Measurements from ENCODE around the gene CLDND2.
"Not testable (repeated sequence)": the region's sequence is repeated elsewhere in the genome, so short reads cannot be mapped to it uniquely, and the experiment has no call there.

CLDND2 gene

DNA sequence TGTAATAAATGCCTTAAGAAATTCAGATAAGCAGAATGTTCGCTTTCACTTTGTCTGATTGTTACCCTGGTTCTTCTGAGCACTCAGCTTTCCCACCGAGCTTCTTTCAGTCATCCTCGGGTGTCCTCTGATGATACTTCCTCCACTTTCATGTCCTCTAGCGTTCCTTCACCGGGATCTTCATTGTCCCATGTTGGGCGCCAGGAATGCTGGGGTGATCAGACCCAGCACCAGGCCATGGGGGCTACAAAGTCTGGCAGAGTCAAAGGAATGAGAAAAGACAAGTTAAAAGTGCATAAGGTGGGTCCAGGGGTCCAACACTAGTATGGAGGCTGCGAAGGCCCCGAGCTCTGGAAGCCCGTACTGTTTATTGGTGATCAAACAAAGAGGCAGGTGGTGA lies 33.3 kb upstream of the CLDND2 start:
- Histone ChIP-seq H3K18ac (ENCODE audit: low read length) (no peak overlapping the region), H2AK5ac (ENCODE audit: low read depth, low read length) (no peak overlapping the region), H3K4me3 (ENCODE audit: low read length in 2 of 2) (no peak overlapping the region), H2BK5ac (ENCODE audit: low read length) (no peak overlapping the region), H3K4me1 (ENCODE audit: control insufficient read depth in 2 of 2, insufficient read depth in 1 of 2, low read depth in 1 of 2, low read length in 2 of 2) (no peaks in the 10 kb centered on the region), H3K9ac (ENCODE audit: low read depth, low read length, poor library complexity) (no peak overlapping the region), H3K79me1 (ENCODE audit: low read depth, low read length) (no peaks in the 10 kb centered on the region), H2BK15ac (ENCODE audit: low read length) (no peak overlapping the region), H3K4ac (ENCODE audit: low read length) (no peak overlapping the region), H3K27me3 (ENCODE audit: control insufficient read depth in 3 of 3, insufficient read depth in 3 of 3, low read depth in 1 of 3, low read length in 3 of 3) (no peaks in the 10 kb centered on the region), H2BK120ac (ENCODE audit: low read depth, low read length) (no peak overlapping the region), H3K14ac (ENCODE audit: low read length) (no peak overlapping the region), H3K23ac (ENCODE audit: low read depth, low read length, poor library complexity) (no peak overlapping the region), H3K36me3 (replicated peaks in 1 of 2; ENCODE audit: control insufficient read depth in 2 of 2, insufficient read depth in 2 of 2, low read length in 2 of 2) (peaks cover 5 to 25% of the 10 kb centered on the region in 2 donors), H4K91ac (ENCODE audit: low read depth, low read length, poor library complexity) (no peak overlapping the region), H3K4me2 (ENCODE audit: insufficient read depth, low read length, poor library complexity, severe bottlenecking) (no peak overlapping the region), H4K8ac (ENCODE audit: low read depth, low read length) (no peak overlapping the region), H2AFZ (ENCODE audit: low read length) (no peak overlapping the region), H3K27ac (replicated peaks; ENCODE audit: low read length) (no peak overlapping the region), H3K9me3 (replicated peaks in 1 of 2; ENCODE audit: control insufficient read depth in 2 of 2, insufficient read depth in 1 of 2, low read depth in 1 of 2, low read length in 2 of 2) (peaks cover 10 to 40% of the 10 kb centered on the region in 2 donors), H2BK12ac (ENCODE audit: low read length) (no peak overlapping the region)
- no CpG with 5 or more reads among the region's 9 CpGs for WGBS, 2 donors (ENCODE audit: extremely low coverage in 2 of 2, insufficient read length in 2 of 2, insufficient replicate concordance in 1 of 2)
- no peak for DNase-seq (ENCODE audit: low spot score)

DNA sequence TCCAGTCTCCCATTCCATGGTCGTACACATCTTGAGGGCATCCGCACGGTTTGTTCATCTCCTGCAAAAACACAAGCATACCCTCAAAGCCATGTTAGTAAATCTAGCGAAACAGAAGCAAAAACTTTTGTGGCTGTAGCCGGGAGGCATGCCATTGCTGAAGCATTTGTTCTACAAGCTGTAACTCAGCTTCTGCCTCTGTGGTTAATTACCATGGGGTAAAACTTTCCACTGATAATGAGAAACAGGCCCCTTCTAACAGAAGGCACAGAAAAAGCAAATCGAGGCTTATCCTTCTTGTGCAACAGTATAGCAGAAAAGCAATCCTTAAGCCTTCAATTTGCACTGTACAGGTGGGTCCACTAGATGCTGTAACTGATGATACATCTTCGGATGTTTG lies 31.1 kb upstream of the CLDND2 start:
- not testable (repeated sequence) for H4K8ac ChIP-seq (ENCODE audit: low read depth, low read length); H3K23ac ChIP-seq (ENCODE audit: low read depth, low read length, poor library complexity); H3K27ac ChIP-seq (replicated peaks; ENCODE audit: low read length); H3K4me2 ChIP-seq (ENCODE audit: insufficient read depth, low read length, poor library complexity, severe bottlenecking); H2BK120ac ChIP-seq (ENCODE audit: low read depth, low read length); H4K91ac ChIP-seq (ENCODE audit: low read depth, low read length, poor library complexity); DNase-seq (ENCODE audit: low spot score); H2BK12ac ChIP-seq (ENCODE audit: low read length); H3K27me3 ChIP-seq (ENCODE audit: control insufficient read depth in 3 of 3, insufficient read depth in 3 of 3, low read depth in 1 of 3, low read length in 3 of 3); H3K4ac ChIP-seq (ENCODE audit: low read length); H2AK5ac ChIP-seq (ENCODE audit: low read depth, low read length); H3K79me1 ChIP-seq (ENCODE audit: low read depth, low read length); H2BK5ac ChIP-seq (ENCODE audit: low read length); H2BK15ac ChIP-seq (ENCODE audit: low read length); H3K14ac ChIP-seq (ENCODE audit: low read length); H2AFZ ChIP-seq (ENCODE audit: low read length); H3K9ac ChIP-seq (ENCODE audit: low read depth, low read length, poor library complexity); H3K4me1 ChIP-seq (ENCODE audit: control insufficient read depth in 2 of 2, insufficient read depth in 1 of 2, low read depth in 1 of 2, low read length in 2 of 2); H3K18ac ChIP-seq (ENCODE audit: low read length); H3K4me3 ChIP-seq (ENCODE audit: low read length in 2 of 2)
- no CpG with 5 or more reads among the region's 7 CpGs for WGBS, 2 donors (ENCODE audit: extremely low coverage in 2 of 2, insufficient read length in 2 of 2, insufficient replicate concordance in 1 of 2)
- peaks cover 5 to 25% of the 10 kb centered on the region in 2 donors for H3K36me3 ChIP-seq (replicated peaks in 1 of 2; ENCODE audit: control insufficient read depth in 2 of 2, insufficient read depth in 2 of 2, low read length in 2 of 2)
- peaks cover 6 to 30% of the 10 kb centered on the region in 2 donors for H3K9me3 ChIP-seq (replicated peaks in 1 of 2; ENCODE audit: control insufficient read depth in 2 of 2, insufficient read depth in 1 of 2, low read depth in 1 of 2, low read length in 2 of 2)

DNA sequence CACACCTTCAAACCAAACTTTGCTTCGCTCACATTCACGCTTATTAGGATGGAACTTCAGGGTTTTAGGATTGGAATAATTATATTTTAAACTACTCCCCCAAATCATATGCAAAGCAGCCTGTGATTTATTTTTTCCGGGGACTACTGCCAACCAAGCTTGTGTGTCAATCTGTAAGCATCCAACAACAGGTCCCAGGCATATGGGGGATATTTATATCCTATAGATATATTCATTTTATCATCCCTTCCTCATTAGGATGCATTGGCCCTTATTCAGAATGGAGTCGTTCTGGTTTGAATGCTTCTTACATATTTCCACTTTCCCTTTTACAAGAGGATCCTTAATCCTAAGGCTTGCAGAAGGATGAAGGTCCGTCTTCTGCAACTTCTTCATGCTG lies 30.4 kb upstream of the CLDND2 start:
- Histone ChIP-seq H2BK5ac (ENCODE audit: low read length) (no peak overlapping the region), H2BK12ac (ENCODE audit: low read length) (no peak overlapping the region), H3K14ac (ENCODE audit: low read length) (no peak overlapping the region), H2BK120ac (ENCODE audit: low read depth, low read length) (no peak overlapping the region), H3K9ac (ENCODE audit: low read depth, low read length, poor library complexity) (no peak overlapping the region), H3K27ac (replicated peaks; ENCODE audit: low read length) (no peak overlapping the region), H2AFZ (ENCODE audit: low read length) (no peak overlapping the region), H3K9me3 (replicated peaks in 1 of 2; ENCODE audit: control insufficient read depth in 2 of 2, insufficient read depth in 1 of 2, low read depth in 1 of 2, low read length in 2 of 2) (peaks cover 6 to 26% of the 10 kb centered on the region in 2 donors), H3K4ac (ENCODE audit: low read length) (no peak overlapping the region), H4K8ac (ENCODE audit: low read depth, low read length) (no peak overlapping the region), H2AK5ac (ENCODE audit: low read depth, low read length) (no peak overlapping the region), H3K4me1 (ENCODE audit: control insufficient read depth in 2 of 2, insufficient read depth in 1 of 2, low read depth in 1 of 2, low read length in 2 of 2) (peaks cover 0 to 6% of the 10 kb centered on the region in 2 donors), H3K4me3 (ENCODE audit: low read length in 2 of 2) (no peak overlapping the region), H3K4me2 (ENCODE audit: insufficient read depth, low read length, poor library complexity, severe bottlenecking) (no peak overlapping the region), H3K36me3 (replicated peaks in 1 of 2; ENCODE audit: control insufficient read depth in 2 of 2, insufficient read depth in 2 of 2, low read length in 2 of 2) (peaks cover 5 to 25% of the 10 kb centered on the region in 2 donors), H3K27me3 (ENCODE audit: control insufficient read depth in 3 of 3, insufficient read depth in 3 of 3, low read depth in 1 of 3, low read length in 3 of 3) (no peaks in the 10 kb centered on the region), H2BK15ac (ENCODE audit: low read length) (no peak overlapping the region), H3K18ac (ENCODE audit: low read length) (no peak overlapping the region), H3K79me1 (ENCODE audit: low read depth, low read length) (no peaks in the 10 kb centered on the region), H4K91ac (ENCODE audit: low read depth, low read length, poor library complexity) (no peak overlapping the region), H3K23ac (ENCODE audit: low read depth, low read length, poor library complexity) (no peak overlapping the region)
- no peak for DNase-seq (ENCODE audit: low spot score)
- no CpG with 5 or more reads among the region's 5 CpGs for WGBS, 2 donors (ENCODE audit: extremely low coverage in 2 of 2, insufficient read length in 2 of 2, insufficient replicate concordance in 1 of 2)

DNA sequence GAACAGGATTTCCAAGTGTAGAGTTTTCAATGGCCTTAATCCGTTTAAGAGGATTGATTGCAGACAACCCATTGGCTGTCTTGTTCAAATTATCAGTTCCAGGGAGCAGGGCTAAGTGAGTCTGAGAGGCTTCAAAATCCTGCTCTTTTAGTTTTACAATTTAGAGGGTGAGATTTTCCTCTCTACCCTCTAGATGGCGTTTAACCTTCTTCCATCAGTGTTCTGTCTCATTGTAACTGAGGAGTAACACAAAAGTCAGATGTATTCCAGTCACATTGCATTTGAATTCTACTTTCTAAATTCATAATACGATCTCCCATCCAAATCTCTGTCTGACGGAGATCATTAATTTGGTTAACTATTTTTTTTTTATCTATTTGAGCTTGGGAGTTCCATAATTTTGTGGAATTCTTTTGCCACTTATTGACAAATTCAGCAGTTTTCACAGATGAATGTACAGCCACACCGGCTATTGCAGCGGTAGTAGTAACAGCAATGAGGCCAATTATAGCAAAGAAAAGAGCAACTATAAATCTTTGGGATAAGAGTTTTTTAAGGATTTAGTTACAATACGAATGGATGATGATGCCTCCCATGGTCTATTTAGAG lies 29.4 kb upstream of the CLDND2 start:
- Histone ChIP-seq H2AFZ (ENCODE audit: low read length) (no peak overlapping the region), H2BK12ac (ENCODE audit: low read length) (no peak overlapping the region), H3K4ac (ENCODE audit: low read length) (no peak overlapping the region), H4K8ac (ENCODE audit: low read depth, low read length) (no peak overlapping the region), H3K4me1 (ENCODE audit: control insufficient read depth in 2 of 2, insufficient read depth in 1 of 2, low read depth in 1 of 2, low read length in 2 of 2) (peaks cover 0 to 8% of the 10 kb centered on the region in 2 donors), H3K23ac (ENCODE audit: low read depth, low read length, poor library complexity) (no peak overlapping the region), H2BK120ac (ENCODE audit: low read depth, low read length) (no peak overlapping the region), H3K27ac (replicated peaks; ENCODE audit: low read length) (no peak overlapping the region), H2BK5ac (ENCODE audit: low read length) (no peak overlapping the region), H3K27me3 (ENCODE audit: control insufficient read depth in 3 of 3, insufficient read depth in 3 of 3, low read depth in 1 of 3, low read length in 3 of 3) (no peaks in the 10 kb centered on the region), H3K9me3 (replicated peaks in 1 of 2; ENCODE audit: control insufficient read depth in 2 of 2, insufficient read depth in 1 of 2, low read depth in 1 of 2, low read length in 2 of 2) (peaks cover 0 to 18% of the 10 kb centered on the region in 2 donors), H3K9ac (ENCODE audit: low read depth, low read length, poor library complexity) (no peak overlapping the region), H3K4me2 (ENCODE audit: insufficient read depth, low read length, poor library complexity, severe bottlenecking) (no peak overlapping the region), H3K14ac (ENCODE audit: low read length) (no peak overlapping the region), H3K79me1 (ENCODE audit: low read depth, low read length) (no peaks in the 10 kb centered on the region), H3K4me3 (ENCODE audit: low read length in 2 of 2) (no peak overlapping the region), H2AK5ac (ENCODE audit: low read depth, low read length) (no peak overlapping the region), H4K91ac (ENCODE audit: low read depth, low read length, poor library complexity) (no peak overlapping the region), H3K18ac (ENCODE audit: low read length) (no peak overlapping the region), H3K36me3 (replicated peaks in 1 of 2; ENCODE audit: control insufficient read depth in 2 of 2, insufficient read depth in 2 of 2, low read length in 2 of 2) (peaks cover 0 to 17% of the 10 kb centered on the region in 2 donors), H2BK15ac (ENCODE audit: low read length) (no peak overlapping the region)
- DNase-seq (ENCODE audit: low spot score), result no peak
- WGBS, 2 donors (ENCODE audit: extremely low coverage in 2 of 2, insufficient read length in 2 of 2, insufficient replicate concordance in 1 of 2), result no CpG with 5 or more reads among the region's 7 CpGs

Measured in neuronal stem cell (in vitro differentiated cells).